ENCODE measurements around the gene ELL. TPM values are rescaled to one million over a fixed set of nuclear protein-coding genes. Genes with fewer than 3 reads are reported as not detected.

ELL gene
- total RNA-seq, 1 donor from 2014 or later: 23.6 TPM

- H3K4me3 Mint-ChIP-seq: peak overlapping the region; percentile 37
- no peak overlapping the region for H3K27ac Mint-ChIP-seq
- H3K27me3 Mint-ChIP-seq (ENCODE audit: insufficient read depth): peaks cover 2% of the 10 kb centered on the region
- peaks cover 19% of the 10 kb centered on the region for H3K36me3 Mint-ChIP-seq (ENCODE audit: low read depth)
- peaks cover 5% of the 10 kb centered on the region for H3K9me3 Mint-ChIP-seq
- intact Hi-C loops (cut with micrococcal nuclease): no loop called here
- peaks cover 23% of the 10 kb centered on the region for H3K4me1 Mint-ChIP-seq (ENCODE audit: low read depth)
- DNase-seq (ENCODE audit: low spot score): no peak
These were observed 82.6 kb downstream of the ELL start for GRCh38 chr19:18439025-18439909.

- peaks cover 23% of the 10 kb centered on the region for H3K4me1 Mint-ChIP-seq (ENCODE audit: low read depth)
- DNase-seq (ENCODE audit: low spot score): no peak
- peaks cover 5% of the 10 kb centered on the region for H3K9me3 Mint-ChIP-seq
- no peak overlapping the region for H3K27ac Mint-ChIP-seq
- H3K4me3 Mint-ChIP-seq: peak overlapping the region; percentile 15
- H3K36me3 Mint-ChIP-seq (ENCODE audit: low read depth): peaks cover 14% of the 10 kb centered on the region
- H3K27me3 Mint-ChIP-seq (ENCODE audit: insufficient read depth): peaks cover 2% of the 10 kb centered on the region
- intact Hi-C loops (cut with micrococcal nuclease): no loop called here
These were observed 83.4 kb downstream of the ELL start for GRCh38 chr19:18438331-18439024.

DNA sequence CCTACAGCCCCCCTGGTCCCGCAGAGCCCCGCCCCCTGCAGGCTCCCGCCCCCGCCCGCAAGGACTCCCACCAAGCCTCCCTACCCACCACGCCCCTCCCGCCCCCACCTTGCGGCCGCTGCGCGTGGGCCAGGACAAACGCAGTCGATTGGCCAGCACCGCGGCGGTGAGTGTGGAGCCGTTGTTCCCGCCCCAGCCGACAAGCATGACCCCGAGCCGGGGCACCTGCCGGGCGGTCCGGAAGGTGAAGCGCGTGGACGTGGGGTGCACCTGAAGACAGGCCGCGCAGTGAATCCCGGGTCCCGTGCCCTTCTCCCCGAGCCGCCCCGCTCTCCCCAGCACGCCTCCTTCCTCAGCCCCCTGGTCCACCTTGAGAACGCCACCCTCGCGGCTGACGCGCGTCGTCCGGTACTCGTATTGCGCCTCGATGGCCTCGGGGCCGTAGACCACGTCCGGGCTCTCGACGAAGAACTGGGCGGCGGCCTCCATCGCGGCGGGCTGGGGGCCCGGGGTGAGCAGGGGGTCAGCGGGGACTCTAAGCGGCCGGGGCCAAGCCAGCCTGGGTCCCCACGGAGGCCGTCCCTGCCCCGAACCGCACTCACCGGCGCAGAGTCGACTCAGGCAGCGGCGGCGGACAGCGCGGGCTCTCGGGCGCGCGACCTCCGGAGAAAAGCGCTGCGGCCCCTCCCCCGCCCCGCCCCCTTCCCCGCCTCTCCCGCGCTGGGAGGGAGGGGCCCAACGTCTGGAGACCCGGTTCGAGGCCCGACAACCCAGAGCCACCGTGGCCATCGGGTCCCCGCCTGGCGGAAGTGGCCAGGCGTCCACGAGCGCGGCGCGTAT lies 84.2 kb downstream of the ELL start, which contains the start of gene ISYNA1:
TSS of gene ISYNA1 (minus strand) at position 643 of the 840 bp plus-strand sequence. CDS start at position 489, 154 bp downstream.
- Mint-ChIP-seq H3K36me3 (ENCODE audit: low read depth) (peaks cover 10% of the 10 kb centered on the region), H3K27me3 (ENCODE audit: insufficient read depth) (peaks cover 2% of the 10 kb centered on the region), H3K27ac (no peak within 1 kb of the TSS), H3K4me3 (peak within 1 kb of the TSS; percentile 68), H3K4me1 (ENCODE audit: low read depth) (peaks cover 20% of the 10 kb centered on the region), H3K9me3 (peaks cover 5% of the 10 kb centered on the region)
- DNase-seq (ENCODE audit: low spot score): no peak
- intact Hi-C loops (cut with micrococcal nuclease): no loop called here

GRCh38 chr19:18436671-18437490 lies 85.0 kb downstream of the ELL start:
- Mint-ChIP-seq H3K9me3 (no peaks in the 10 kb centered on the region), H3K36me3 (ENCODE audit: low read depth) (peaks cover 5% of the 10 kb centered on the region), H3K27me3 (ENCODE audit: insufficient read depth) (peaks cover 2% of the 10 kb centered on the region), H3K4me3 (peak overlapping the region; percentile 70), H3K4me1 (ENCODE audit: low read depth) (peaks cover 12% of the 10 kb centered on the region), H3K27ac (no peak overlapping the region)
- peak; percentile 57 for DNase-seq (ENCODE audit: low spot score)
- intact Hi-C loops (cut with micrococcal nuclease): no loop called here

- Mint-ChIP-seq H3K27ac (no peak overlapping the region), H3K36me3 (ENCODE audit: low read depth) (peaks cover 5% of the 10 kb centered on the region), H3K4me1 (ENCODE audit: low read depth) (peaks cover 10% of the 10 kb centered on the region), H3K4me3 (peak overlapping the region; percentile 70), H3K27me3 (ENCODE audit: insufficient read depth) (peaks cover 2% of the 10 kb centered on the region), H3K9me3 (no peaks in the 10 kb centered on the region)
- intact Hi-C loops (cut with micrococcal nuclease): no loop called here
- no peak for DNase-seq (ENCODE audit: low spot score)
These were observed 85.8 kb downstream of the ELL start for GRCh38 chr19:18435842-18436670.

DNA sequence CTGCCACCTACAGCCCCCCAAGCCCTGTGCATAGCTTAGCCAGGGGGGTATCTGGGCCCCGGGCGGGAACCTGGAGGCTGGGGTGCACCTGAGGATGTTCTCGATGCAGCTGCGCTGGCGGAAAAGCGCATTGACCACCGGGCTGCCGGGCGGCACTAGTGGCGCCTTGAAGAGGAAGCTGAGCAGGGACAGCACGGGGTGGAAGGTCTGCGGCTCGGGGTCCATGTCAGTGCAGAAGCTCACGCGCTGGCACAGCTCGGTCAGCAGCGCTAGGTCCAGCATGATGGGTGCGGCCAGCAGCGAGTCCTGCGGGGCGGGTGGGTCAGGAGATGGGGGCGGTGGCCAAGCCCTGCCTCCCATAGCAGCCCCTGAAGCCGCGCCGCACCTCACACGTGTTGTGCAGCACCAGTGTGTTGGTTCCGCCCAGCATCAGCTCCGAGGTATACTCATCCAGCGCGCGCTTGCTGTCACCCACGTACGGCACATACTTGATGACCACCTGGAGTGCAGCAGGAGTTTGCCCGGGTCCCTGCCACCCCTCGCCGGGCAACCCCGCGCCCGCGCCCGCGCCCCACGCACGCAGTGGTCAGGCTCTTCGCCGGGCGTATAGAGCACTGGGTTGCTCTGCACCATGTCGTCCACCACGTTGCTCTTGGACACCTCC lies 86.6 kb downstream of the ELL start:
- Mint-ChIP-seq H3K27me3 (ENCODE audit: insufficient read depth) (peaks cover 2% of the 10 kb centered on the region), H3K27ac (no peak overlapping the region), H3K36me3 (ENCODE audit: low read depth) (peaks cover 7% of the 10 kb centered on the region), H3K4me3 (no peak overlapping the region), H3K4me1 (ENCODE audit: low read depth) (peaks cover 10% of the 10 kb centered on the region), H3K9me3 (no peaks in the 10 kb centered on the region)
- intact Hi-C loops (cut with micrococcal nuclease): no loop called here
- DNase-seq (ENCODE audit: low spot score): no peak

- Mint-ChIP-seq H3K27ac (no peak overlapping the region), H3K27me3 (ENCODE audit: insufficient read depth) (peaks cover 2% of the 10 kb centered on the region), H3K36me3 (ENCODE audit: low read depth) (peaks cover 7% of the 10 kb centered on the region), H3K9me3 (no peaks in the 10 kb centered on the region), H3K4me3 (no peak overlapping the region), H3K4me1 (ENCODE audit: low read depth) (peaks cover 9% of the 10 kb centered on the region)
- intact Hi-C loops (cut with micrococcal nuclease): no loop called here
- DNase-seq (ENCODE audit: low spot score): no peak
These were observed 87.3 kb downstream of the ELL start for GRCh38 chr19:18434411-18435175.

DNA sequence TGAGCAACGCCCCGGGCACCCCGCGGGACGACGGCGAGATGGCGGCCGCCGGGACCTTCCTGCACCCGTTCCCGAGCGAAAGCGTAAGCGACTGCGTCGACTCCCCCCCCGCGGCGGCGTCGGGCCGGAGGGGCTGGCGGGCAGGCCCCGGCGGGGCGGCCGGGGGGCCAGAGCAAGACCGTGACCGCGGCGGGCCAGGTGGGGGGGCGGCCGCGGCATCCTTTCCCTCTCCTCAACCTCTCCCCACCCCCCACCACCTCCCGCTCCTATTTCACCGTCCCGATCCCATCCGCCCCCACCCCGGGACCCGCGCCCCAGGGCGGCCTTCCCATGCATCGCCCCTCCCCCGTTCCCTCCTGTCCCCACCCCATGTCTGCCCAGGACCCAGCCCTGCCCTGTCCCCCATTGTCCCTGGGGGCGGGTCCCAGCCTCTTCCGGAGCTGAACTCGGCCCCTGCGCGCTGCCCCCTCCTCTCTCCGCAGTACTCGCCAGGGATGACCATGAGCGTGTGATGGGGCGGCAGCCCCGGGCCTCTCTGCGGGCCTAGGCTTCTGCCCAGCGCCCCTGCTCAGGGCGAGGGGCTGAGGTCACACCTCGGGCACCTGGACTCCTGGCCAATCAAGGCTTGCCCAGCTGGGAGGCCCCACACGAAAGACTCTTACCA lies 88.0 kb downstream of the ELL start:
- DNase-seq (ENCODE audit: low spot score): no peak
- Mint-ChIP-seq H3K27me3 (ENCODE audit: insufficient read depth) (peaks cover 2% of the 10 kb centered on the region), H3K9me3 (no peaks in the 10 kb centered on the region), H3K36me3 (ENCODE audit: low read depth) (peaks cover 7% of the 10 kb centered on the region), H3K4me1 (ENCODE audit: low read depth) (peaks cover 2% of the 10 kb centered on the region), H3K4me3 (peak overlapping the region; percentile 37), H3K27ac (no peak overlapping the region)
- intact Hi-C loops (cut with micrococcal nuclease): no loop called here

GRCh38 chr19:18433015-18433691 lies 88.7 kb downstream of the ELL start:
- intact Hi-C loops (cut with micrococcal nuclease): no loop called here
- Mint-ChIP-seq H3K27me3 (ENCODE audit: insufficient read depth) (peaks cover 2% of the 10 kb centered on the region), H3K4me3 (no peak overlapping the region), H3K9me3 (no peaks in the 10 kb centered on the region), H3K27ac (no peak overlapping the region), H3K36me3 (ENCODE audit: low read depth) (peaks cover 7% of the 10 kb centered on the region), H3K4me1 (ENCODE audit: low read depth) (no peaks in the 10 kb centered on the region)
- DNase-seq (ENCODE audit: low spot score): no peak

Measured in activated T-helper 1 cell treated with anti-CD3 and anti-CD28 coated beads, Interleukin-12 subunit alpha, Interleukin-12 subunit beta, Interleukin-2, Interleukin-4 antibody, amounts not matched to agents 30 ng/mL and 10 ng/mL and 1 ng/mL, durations not matched to agents 14 hours and 24 hours and 36 hours (primary cell).